ENCODE data around the gene EZR.

DNA sequence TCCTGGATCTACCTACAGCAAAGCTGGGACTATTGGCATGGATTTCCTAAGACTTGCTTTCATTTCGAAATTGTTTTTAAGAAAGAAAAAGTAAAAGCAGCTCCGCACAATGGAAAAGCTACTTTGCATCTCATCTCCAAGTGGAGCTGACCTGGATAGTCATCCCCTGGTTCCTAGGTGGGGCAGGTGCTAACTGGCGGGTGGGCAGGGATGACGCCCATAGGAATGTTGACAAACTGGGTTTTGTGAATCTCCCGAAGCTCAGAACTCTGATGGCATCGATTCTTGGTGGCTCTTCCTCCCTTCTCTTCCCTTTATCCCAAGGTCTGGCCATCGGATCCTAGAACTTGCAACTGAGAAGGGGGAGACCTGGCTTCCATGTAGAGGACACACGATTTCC, 12.4 kb upstream of the EZR start:
- TF ChIP-seq GATA2 (IDR thresholded peaks at IDR 0.05; ENCODE audit: low read depth, low read length) (no peak), GATA3 (IDR thresholded peaks at IDR 0.05; ENCODE audit: low read depth, low read length) (no peak)

Data from SH-SY5Y (cell line).